Endothelial cell of umbilical vein (primary cell): ENCODE results near the gene JARID2. TPM values are rescaled to one million over a fixed set of nuclear protein-coding genes. Genes with fewer than 3 reads are reported as not detected.

Source experiments
- BruUV-seq: library from RNA; stranded (reverse); fragments of 400-500 nt; replicated peaks from 2 replicates; lab custom pipeline; 2021; lab: Mats Ljungman, UMichigan
- CTCF ChIA-PET: fragments of 300-600, 350-600 bp; sonication (Branson Sonifier 250); formaldehyde crosslinking; loops from one replicate; lab custom pipeline; 2021; ENCODE audit warnings: antibody characterized with exemption, inconsistent platforms; lab: Charles Lee
- POLR2A ChIA-PET: fragments of 300-600, 350-600 bp; sonication (Branson Sonifier 250); formaldehyde crosslinking; loops from one replicate; lab custom pipeline; 2021; ENCODE audit warnings: antibody characterized with exemption, inconsistent platforms; lab: Charles Lee
- DNase-seq: peaks from one replicate; pipeline ENCODE4 v3.0.0-alpha.2; 2011; ENCODE audit warnings: low read depth, low spot score
- FAIRE-seq: peaks from 2 replicates; lab custom pipeline; 2011; peaks lifted over from hg19 to GRCh38; lab: Jason Lieb, UNC
- H2AFZ ChIP-seq: 2 replicates; pipeline ENCODE4 v1.6.0; 2012; ENCODE audit warnings: low read depth, low read length, control low read depth, inconsistent platforms
- H3K27ac ChIP-seq: 2 replicates; pipeline ENCODE4 v1.5.1; 2011; ENCODE audit warnings: low read depth, mild to moderate bottlenecking, control low read depth, low read length, moderate library complexity; ENCODE audit not compliant: insufficient read depth
- H3K27me3 ChIP-seq, 2 experiments: 2 replicates each; pipeline versions ENCODE4 v1.6.0 to v1.6.1; 2011; ENCODE audit warnings: low read length in 2 of 2, mixed read lengths in 1 of 2; ENCODE audit not compliant: control insufficient read depth in 2 of 2, insufficient read depth in 2 of 2
- H3K36me3 ChIP-seq, 2 experiments: 2 replicates in 1 of 2; 3 replicates in 1 of 2; pipeline ENCODE4 v1.5.1; 2011; ENCODE audit warnings: low read length in 2 of 2, mild to moderate bottlenecking in 1 of 2, moderate library complexity in 1 of 2; ENCODE audit not compliant: control insufficient read depth in 2 of 2, insufficient read depth in 2 of 2; ENCODE audit errors: extremely low read depth in 1 of 2
- H3K4me1 ChIP-seq: 3 replicates; pipeline ENCODE4 v1.5.1; 2011; ENCODE audit warnings: mild to moderate bottlenecking, low read length; ENCODE audit not compliant: control insufficient read depth, insufficient read depth; ENCODE audit errors: extremely low read depth
- H3K4me2 ChIP-seq: 2 replicates; pipeline ENCODE4 v1.6.1; 2011; ENCODE audit warnings: low read length, control low read depth, mixed read lengths; ENCODE audit not compliant: insufficient read depth
- H3K4me3 ChIP-seq, 3 experiments: fragments of 200-600 bp in 1 of 3; sonication (generic), shearing (Covaris generic) in 1 of 3; replicated peaks in 1 of 3; 2 replicates each; pipeline ENCODE4 v1.5.1; 2011 to 2016; ENCODE audit warnings: control low read depth in 3 of 3, low read length in 3 of 3, mild to moderate bottlenecking in 2 of 3, inconsistent platforms in 1 of 3, low read depth in 1 of 3, moderate library complexity in 1 of 3; ENCODE audit not compliant: insufficient read depth in 1 of 3
- H3K79me2 ChIP-seq: 2 replicates; pipeline ENCODE4 v1.6.0; 2012; ENCODE audit warnings: low read length, inconsistent platforms; ENCODE audit not compliant: control insufficient read depth, insufficient read depth
- H3K9ac ChIP-seq: replicated peaks from 2 replicates; pipeline ENCODE3; 2011; ENCODE audit warnings: low read length, control low read depth; ENCODE audit not compliant: insufficient read depth; ENCODE audit errors: extremely low read depth
- H3K9me1 ChIP-seq: replicated peaks from 3 replicates; pipeline ENCODE4 v1.6.0; 2011; ENCODE audit warnings: mild to moderate bottlenecking, low read length; ENCODE audit not compliant: control insufficient read depth, insufficient read depth; ENCODE audit errors: extremely low read depth
- H3K9me3 ChIP-seq: replicated peaks from 2 replicates; pipeline ENCODE4 v1.5.1; 2012; ENCODE audit warnings: low read length, inconsistent platforms; ENCODE audit not compliant: control insufficient read depth, insufficient read depth
- H4K20me1 ChIP-seq: replicated peaks from 2 replicates; pipeline ENCODE3; 2011; ENCODE audit warnings: mild to moderate bottlenecking, low read length; ENCODE audit not compliant: control insufficient read depth, insufficient read depth; ENCODE audit errors: extremely low read depth
- EZH2 ChIP-seq: IDR thresholded peaks from 2 replicates; pipeline ENCODE4 v1.6.1; 2012; ENCODE audit warnings: borderline replicate concordance, low read depth, mild to moderate bottlenecking, moderate library complexity, low read length, inconsistent platforms; ENCODE audit not compliant: severe bottlenecking
- FOS ChIP-seq: IDR thresholded peaks from 2 replicates; pipeline ENCODE4 v1.6.1; 2011; ENCODE audit warnings: mild to moderate bottlenecking, low read length, moderate library complexity, borderline replicate concordance; ENCODE audit not compliant: insufficient read depth
- GATA2 ChIP-seq: IDR thresholded peaks from 2 replicates; pipeline ENCODE4 v1.7.0; 2011; ENCODE audit warnings: low read depth, mild to moderate bottlenecking, moderate library complexity, mixed read lengths, low read length; ENCODE audit not compliant: insufficient read length, insufficient read depth
- JUN ChIP-seq: IDR thresholded peaks from 2 replicates; pipeline ENCODE4 v1.6.1; 2011; ENCODE audit warnings: borderline replicate concordance, low read depth; ENCODE audit not compliant: insufficient read length, insufficient read depth
- MYC ChIP-seq: IDR thresholded peaks from one replicate; pipeline ENCODE4 v1.6.1; 2011; ENCODE audit warnings: mild to moderate bottlenecking, low read depth, low read length
- POLR2A ChIP-seq: IDR thresholded peaks from 2 replicates; pipeline ENCODE4 v1.6.1; 2012; ENCODE audit warnings: low read depth, mild to moderate bottlenecking, control low read depth, low read length
- POLR2AphosphoS5 ChIP-seq: IDR thresholded peaks from 2 replicates; pipeline ENCODE4 v1.6.1; 2012; ENCODE audit warnings: low read depth, mild to moderate bottlenecking, control low read depth, low read length, moderate library complexity; ENCODE audit not compliant: insufficient read depth
- dilution Hi-C: fragments of 300-500 bp; cut with MboI; formaldehyde crosslinking; loops from one replicate; pipeline ENCODE4 v1.15.0; 2019; ENCODE audit warnings: low sequenced_read_pairs; ENCODE audit not compliant: extremely low pct_ligation_motif_present
- intact Hi-C: fragments of 100-400 bp; cut with micrococcal nuclease; formaldehyde crosslinking; loops from one replicate; pipeline ENCODE4 v1.10.0; 2022
- polyA plus RNA-seq, 4 experiments: library from polyadenylated mRNA; depleted of rRNA in 3 of 4; stranded (reverse) in 3 of 4; unstranded in 1 of 4; fragments of >200 nt; gene quantifications; 2 replicates each; pipeline versions ENCODE4 v1.2.1 to v1.2.3, GENCODE V29; 2011 to 2012; ENCODE audit warnings: missing spikeins in 1 of 4
- total RNA-seq: library from RNA; stranded (reverse); gene quantifications from 2 replicates; pipeline ENCODE4 v1.2.3, GENCODE V29; 2021
- TF ChIP-seq, protein P1 (sequence below), 2 donors: IDR thresholded peaks; 1 replicate in 1 of 2; 2 replicates in 1 of 2; pipeline ENCODE4 v1.5.1; 2011; ENCODE audit warnings: low read length in 2 of 2, mild to moderate bottlenecking in 2 of 2, moderate library complexity in 2 of 2, control low read depth in 1 of 2, inconsistent platforms in 1 of 2, low read depth in 1 of 2; ENCODE audit not compliant: insufficient read depth in 1 of 2; ENCODE audit errors: extremely low read depth in 1 of 2
- TF ChIP-seq, protein P2 (sequence below): IDR thresholded peaks from 2 replicates; pipeline ENCODE4 v1.6.1; 2011; ENCODE audit not compliant: insufficient read depth, insufficient read length

The JARID2 gene
- total and polyA plus RNA-seq, 2 donors (not counting 3 experiments of a cell fraction or from before 2014, with no cell fraction given), result 2.9 to 10.6 TPM

DNA sequence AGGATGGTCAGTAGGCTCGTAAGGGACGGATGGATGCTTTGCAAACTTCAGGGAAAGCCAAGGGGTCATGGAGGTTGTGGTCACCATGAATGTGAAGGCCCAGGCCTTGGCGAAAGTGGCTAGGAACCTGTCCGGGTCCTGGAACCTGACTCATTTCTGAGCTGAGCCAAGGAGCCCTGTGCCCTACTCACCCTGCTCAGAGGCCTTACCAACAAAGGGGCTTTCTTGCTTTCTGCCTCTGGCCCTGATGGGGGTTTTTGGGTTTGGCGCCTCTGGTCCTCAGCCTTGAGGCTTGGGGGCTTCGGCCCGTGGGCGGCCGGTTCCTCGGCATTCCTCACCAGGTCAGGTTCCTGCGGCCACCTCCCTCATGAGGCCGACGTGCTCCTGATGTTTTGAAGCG, 261.9 kb downstream of the JARID2 start:
- H3K9ac ChIP-seq, result no peak overlapping the region
- BruUV-seq, result no TSS peak
- no peaks in the 10 kb centered on the region for H3K79me2 ChIP-seq
- H3K27ac ChIP-seq, result no peak overlapping the region
- DNase-seq (no peak), FAIRE-seq (no peak)
- H3K9me1 ChIP-seq, result no peaks in the 10 kb centered on the region
- TF ChIP-seq, protein P1, sequence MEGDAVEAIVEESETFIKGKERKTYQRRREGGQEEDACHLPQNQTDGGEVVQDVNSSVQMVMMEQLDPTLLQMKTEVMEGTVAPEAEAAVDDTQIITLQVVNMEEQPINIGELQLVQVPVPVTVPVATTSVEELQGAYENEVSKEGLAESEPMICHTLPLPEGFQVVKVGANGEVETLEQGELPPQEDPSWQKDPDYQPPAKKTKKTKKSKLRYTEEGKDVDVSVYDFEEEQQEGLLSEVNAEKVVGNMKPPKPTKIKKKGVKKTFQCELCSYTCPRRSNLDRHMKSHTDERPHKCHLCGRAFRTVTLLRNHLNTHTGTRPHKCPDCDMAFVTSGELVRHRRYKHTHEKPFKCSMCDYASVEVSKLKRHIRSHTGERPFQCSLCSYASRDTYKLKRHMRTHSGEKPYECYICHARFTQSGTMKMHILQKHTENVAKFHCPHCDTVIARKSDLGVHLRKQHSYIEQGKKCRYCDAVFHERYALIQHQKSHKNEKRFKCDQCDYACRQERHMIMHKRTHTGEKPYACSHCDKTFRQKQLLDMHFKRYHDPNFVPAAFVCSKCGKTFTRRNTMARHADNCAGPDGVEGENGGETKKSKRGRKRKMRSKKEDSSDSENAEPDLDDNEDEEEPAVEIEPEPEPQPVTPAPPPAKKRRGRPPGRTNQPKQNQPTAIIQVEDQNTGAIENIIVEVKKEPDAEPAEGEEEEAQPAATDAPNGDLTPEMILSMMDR (IDR thresholded peaks at IDR 0.05; ENCODE audit: extremely low read depth in 1 of 2, insufficient read depth in 1 of 2, low read depth in 1 of 2, low read length in 2 of 2), result no peak
- TF ChIP-seq FOS, result no peak
- TF ChIP-seq, protein P2, sequence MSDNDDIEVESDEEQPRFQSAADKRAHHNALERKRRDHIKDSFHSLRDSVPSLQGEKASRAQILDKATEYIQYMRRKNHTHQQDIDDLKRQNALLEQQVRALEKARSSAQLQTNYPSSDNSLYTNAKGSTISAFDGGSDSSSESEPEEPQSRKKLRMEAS, result no peak
- TF ChIP-seq EZH2, result no peak
- TF ChIP-seq GATA2, result no peak
- TF ChIP-seq POLR2A, result no peak
- TF ChIP-seq POLR2AphosphoS5, result no peak
- TF ChIP-seq MYC, result no peak
- no peak for TF ChIP-seq JUN
- H2AFZ ChIP-seq, result no peak overlapping the region
- intact Hi-C loops, result no loop called here
- H4K20me1 ChIP-seq, result no peaks in the 10 kb centered on the region
- ChIA-PET CTCF (no interaction called here), POLR2A (no interaction called here)
- no peak overlapping the region for H3K4me3 ChIP-seq
- H3K9me3 ChIP-seq, result no peaks in the 10 kb centered on the region
- H3K27me3 ChIP-seq, result no peaks in the 10 kb centered on the region
- no peak overlapping the region for H3K4me2 ChIP-seq
- dilution Hi-C loops, result no loop called here
- H3K4me1 ChIP-seq, result peaks cover 11% of the 10 kb centered on the region
- H3K36me3 ChIP-seq, result peaks cover 0 to 3% of the 10 kb centered on the region in 2 experiments
